Colon (tissue), 2 donors: ENCODE results near the gene PDF.

Source experiments
- FAIRE-seq: peaks from 2 replicates; lab custom pipeline; 2012; peaks lifted over from hg19 to GRCh38; lab: Jason Lieb, UNC
- donor health status: control.
- donor health status: control.

PDF gene

DNA sequence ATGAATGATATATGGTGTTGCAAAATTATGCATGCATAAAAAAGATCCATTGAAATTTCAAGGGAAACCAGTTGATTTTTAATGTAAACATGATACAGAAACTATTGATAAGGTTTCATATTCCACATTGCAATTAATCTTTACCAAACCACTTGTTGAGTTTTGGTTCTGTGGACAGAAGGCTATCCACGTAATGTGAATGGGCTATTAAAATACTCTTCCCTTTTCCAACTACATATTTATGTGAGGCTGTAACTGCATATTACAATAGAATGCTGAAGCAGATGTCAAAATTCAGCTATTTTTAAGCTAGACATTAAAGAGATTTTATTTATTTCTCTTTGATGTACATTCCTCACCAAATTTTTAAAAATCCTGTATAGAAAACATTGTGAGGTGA lies 53.0 kb downstream of the PDF start:
- no peak for FAIRE-seq
